Measurements from ENCODE around the gene MSRB1. TPM values are rescaled to one million over a fixed set of nuclear protein-coding genes. Genes with fewer than 3 reads are reported as not detected.

MSRB1 gene
- total and polyA plus RNA-seq, 9 of the 15 experiments (the other 6 are each of a cell fraction or from before 2014, with no cell fraction given), result 5.4 to 33.7 (median 25.7) TPM

- TF ChIP-seq ZNF134 (CRISPR knock-in tag; conservative IDR thresholded peaks at IDR 0.05) (peak; percentile 57), TEAD1 (CRISPR knock-in tag; IDR thresholded peaks at IDR 0.05) (no peak; a peak in 1 of 4 replicates), E4F1 (CRISPR knock-in tag; IDR thresholded peaks at IDR 0.05; ENCODE audit: borderline replicate concordance) (no peak), RBM39 (optimal IDR thresholded peaks at IDR 0.05; ENCODE audit: low read depth, low read length) (no peak), CHD2 (IDR thresholded peaks at IDR 0.05; ENCODE audit: low read depth, low read length) (peak; percentile 36; the same call in 1 of the 2 replicates), NR3C1 (CRISPR knock-in tag; IDR thresholded peaks at IDR 0.05) (no peak), ZKSCAN1 (IDR thresholded peaks at IDR 0.05; ENCODE audit: low read depth, low read length) (peak; percentile 94), ELK3 (CRISPR knock-in tag; IDR thresholded peaks at IDR 0.05) (no peak), ATF7 (IDR thresholded peaks at IDR 0.05) (peak; percentile 89), ZNF507 (tag; conservative IDR thresholded peaks at IDR 0.05) (no peak), SMAD3 (CRISPR knock-in tag; conservative IDR thresholded peaks at IDR 0.05) (peak; percentile 69; the same call in 1 of the 2 replicates), C11orf30 (IDR thresholded peaks at IDR 0.05; ENCODE audit: low read depth) (peak; percentile 100), TFE3 (CRISPR knock-in tag; IDR thresholded peaks at IDR 0.05) (no peak), DIDO1 (tag; IDR thresholded peaks at IDR 0.05; ENCODE audit: low read depth) (peak; percentile 98), CBX3 (IDR thresholded peaks at IDR 0.05; ENCODE audit: borderline replicate concordance in 1 of 2, low read length in 2 of 2) (peak in 1 of 2 experiments; percentile 37; a peak in 1 of 3 replicates), ZNF778 (CRISPR knock-in tag; IDR thresholded peaks at IDR 0.05) (no peak), NEUROD1 (IDR thresholded peaks at IDR 0.05; ENCODE audit: borderline replicate concordance, low read depth, low read length, partially characterized antibody) (peak; percentile 83), ZNF780A (CRISPR knock-in tag; IDR thresholded peaks at IDR 0.05) (no peak), ESRRA (IDR thresholded peaks at IDR 0.05; ENCODE audit: borderline replicate concordance, low read depth) (peak; percentile 77), THRAP3 (IDR thresholded peaks at IDR 0.05; ENCODE audit: borderline replicate concordance) (no peak), ZNF764 (CRISPR knock-in tag; IDR thresholded peaks at IDR 0.05; ENCODE audit: low read depth) (no peak), L3MBTL2 (IDR thresholded peaks at IDR 0.05) (peak; percentile 83), ESRRB (CRISPR knock-in tag; IDR thresholded peaks at IDR 0.05; ENCODE audit: borderline replicate concordance) (no peak), ZNF282 (CRISPR knock-in tag; IDR thresholded peaks at IDR 0.05) (peak; percentile 62; the same call in 1 of the 2 replicates)
Observed at GRCh38 chr16:1971796-1972489, 28.9 kb upstream of the MSRB1 start, which contains the start of gene TBL3 (continued).
